ENCODE data around the gene PAM.

PAM gene

GRCh38 chr5:102754767-102755431 is at the start of gene PAM:
Gene PAM (plus strand): TSS chr5:102755305. CDS start chr5:102866196, 110,891 bp downstream.
- Mint-ChIP-seq H3K4me3 (peak within 1 kb of the TSS; percentile 98), H3K36me3 (no peaks in the 10 kb centered on the region), H3K4me1 (peaks cover 28% of the 10 kb centered on the region), H3K27me3 (peaks cover 33% of the 10 kb centered on the region), H3K9me3 (no peaks in the 10 kb centered on the region), H3K27ac (peak within 1 kb of the TSS; percentile 86)
- peak; percentile 89 for ATAC-seq

DNA sequence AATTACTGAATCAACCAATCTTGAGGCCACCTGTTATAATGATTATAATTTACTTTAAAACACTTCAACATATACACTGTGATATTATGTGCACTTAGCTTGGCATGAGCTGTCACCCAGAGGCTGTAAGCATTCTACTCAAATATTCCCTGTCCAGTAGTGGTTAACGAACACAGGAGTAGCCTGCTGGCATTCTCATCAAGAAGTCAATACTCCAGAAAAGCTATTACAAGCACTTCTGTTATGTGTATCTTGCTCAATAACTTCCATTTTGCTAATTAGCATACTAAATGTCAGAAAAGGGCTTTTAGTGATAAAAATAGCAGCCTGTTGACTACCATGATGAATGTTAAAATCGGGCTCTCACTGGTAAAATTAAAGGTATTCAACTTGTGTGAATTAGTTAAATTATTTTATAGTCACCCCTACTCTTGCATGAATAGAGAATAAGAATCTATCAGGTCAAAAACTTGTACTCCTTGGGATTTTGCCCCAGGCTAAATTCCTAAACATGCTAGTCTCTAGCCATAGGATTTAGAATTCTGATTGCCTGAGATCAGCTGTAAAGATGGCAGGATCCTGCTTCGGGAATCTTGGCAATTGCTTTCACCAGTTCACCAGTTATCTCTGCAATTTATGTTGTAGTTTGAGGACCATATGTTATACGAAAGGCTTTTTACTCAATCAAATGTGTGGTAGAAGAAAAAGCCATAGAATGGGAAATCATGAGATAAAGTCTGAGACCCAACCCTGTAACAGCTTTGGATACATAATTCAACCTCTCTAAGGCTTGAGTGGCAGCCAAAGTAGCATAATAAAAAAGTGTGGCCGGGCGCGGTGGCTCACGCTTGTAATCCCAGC is 43.4 kb upstream of the PAM start:
- H3K4me1 Mint-ChIP-seq, result no peaks in the 10 kb centered on the region
- no peak overlapping the region for H3K4me3 Mint-ChIP-seq
- no peak overlapping the region for H3K27ac Mint-ChIP-seq
- peaks cover 10% of the 10 kb centered on the region for H3K9me3 Mint-ChIP-seq
- H3K27me3 Mint-ChIP-seq, result no peaks in the 10 kb centered on the region
- no peaks in the 10 kb centered on the region for H3K36me3 Mint-ChIP-seq
- ATAC-seq, result no peak

- no peaks in the 10 kb centered on the region for H3K27me3 Mint-ChIP-seq
- ATAC-seq, result no peak
- H3K4me3 Mint-ChIP-seq, result no peak overlapping the region
- H3K36me3 Mint-ChIP-seq, result no peaks in the 10 kb centered on the region
- no peaks in the 10 kb centered on the region for H3K4me1 Mint-ChIP-seq
- H3K27ac Mint-ChIP-seq, result no peak overlapping the region
- H3K9me3 Mint-ChIP-seq, result peaks cover 10% of the 10 kb centered on the region
Observed at GRCh38 chr5:102713278-102713677, 41.8 kb upstream of the PAM start.

DNA sequence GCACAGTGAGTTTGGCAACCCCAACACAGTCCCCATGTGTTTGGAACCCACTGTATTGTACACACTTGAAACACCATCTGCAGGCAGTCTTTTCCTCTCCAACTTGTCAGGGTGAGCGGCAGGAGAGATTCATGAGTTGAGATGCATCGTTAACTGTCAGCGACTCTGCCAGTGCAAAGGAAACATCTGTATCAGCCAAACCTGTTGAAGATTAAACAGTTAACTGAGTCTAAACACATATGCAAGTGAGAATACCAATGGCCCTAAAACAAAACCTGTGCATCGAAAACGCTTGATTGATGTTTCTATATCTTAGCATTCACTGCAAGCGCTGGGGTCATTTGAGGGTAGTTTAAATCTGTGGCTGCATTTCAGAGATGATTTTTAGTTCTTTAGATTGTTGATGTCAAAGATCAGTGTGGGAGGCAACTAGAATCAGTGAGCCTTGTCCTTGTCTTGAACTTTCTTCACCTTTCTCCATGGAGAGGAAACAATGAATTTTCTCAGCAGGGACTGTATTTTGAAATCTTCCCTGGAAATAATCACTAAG is 41.3 kb upstream of the PAM start:
- H3K4me1 Mint-ChIP-seq, result no peaks in the 10 kb centered on the region
- H3K27me3 Mint-ChIP-seq, result no peaks in the 10 kb centered on the region
- no peak for ATAC-seq
- no peak overlapping the region for H3K27ac Mint-ChIP-seq
- H3K4me3 Mint-ChIP-seq, result no peak overlapping the region
- peaks cover 8% of the 10 kb centered on the region for H3K9me3 Mint-ChIP-seq
- no peaks in the 10 kb centered on the region for H3K36me3 Mint-ChIP-seq

GRCh38 chr5:102715082-102715807 is 39.9 kb upstream of the PAM start:
- Mint-ChIP-seq H3K4me3 (no peak overlapping the region), H3K4me1 (no peaks in the 10 kb centered on the region), H3K27ac (no peak overlapping the region), H3K9me3 (no peaks in the 10 kb centered on the region), H3K27me3 (no peaks in the 10 kb centered on the region), H3K36me3 (no peaks in the 10 kb centered on the region)
- ATAC-seq, result no peak

DNA sequence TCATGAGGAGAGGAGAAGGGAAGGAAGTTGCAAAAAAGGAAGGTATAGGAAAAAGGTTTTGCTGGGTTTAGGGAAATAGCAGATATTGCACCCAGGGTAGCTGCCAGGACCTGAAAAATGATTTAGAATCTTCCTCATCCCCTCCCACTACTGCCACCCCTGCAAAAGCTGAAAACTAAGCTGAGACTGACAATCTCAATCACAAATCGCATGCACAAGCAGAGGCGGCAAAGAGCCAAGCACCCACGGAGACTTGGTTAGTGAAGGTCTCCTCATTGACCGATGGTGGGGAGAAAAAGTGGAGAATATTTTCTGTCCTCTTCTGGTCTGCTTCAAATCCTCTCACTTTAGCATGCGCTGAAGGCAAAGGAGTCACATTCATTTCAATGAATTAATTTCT is 39.1 kb upstream of the PAM start:
- Mint-ChIP-seq H3K4me1 (no peaks in the 10 kb centered on the region), H3K27me3 (no peaks in the 10 kb centered on the region), H3K27ac (no peak overlapping the region), H3K9me3 (no peaks in the 10 kb centered on the region), H3K4me3 (no peak overlapping the region), H3K36me3 (no peaks in the 10 kb centered on the region)
- no peak for ATAC-seq

DNA sequence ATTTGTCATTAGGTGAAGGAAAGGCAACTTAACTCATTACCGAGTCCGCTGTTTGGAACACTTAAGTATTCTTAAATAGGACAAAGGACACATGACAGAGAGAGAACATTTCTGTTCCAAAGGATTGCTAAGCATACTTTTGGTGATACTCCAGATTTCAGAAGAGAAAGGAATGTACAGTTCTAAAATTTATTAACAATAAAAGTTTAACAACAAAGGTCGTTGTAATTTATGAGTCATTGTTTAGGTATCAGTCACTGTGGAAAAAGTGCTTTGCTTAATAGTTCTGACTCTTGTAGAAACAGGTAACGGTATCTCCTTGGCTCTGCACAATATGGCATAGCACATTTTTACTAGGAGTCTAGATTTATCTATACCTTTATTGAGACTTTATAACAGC is 36.3 kb upstream of the PAM start:
- Mint-ChIP-seq H3K27ac (no peak overlapping the region), H3K36me3 (no peaks in the 10 kb centered on the region), H3K9me3 (peaks cover 3% of the 10 kb centered on the region), H3K27me3 (peaks cover 22% of the 10 kb centered on the region), H3K4me1 (no peaks in the 10 kb centered on the region), H3K4me3 (no peak overlapping the region)
- ATAC-seq, result no peak

- Mint-ChIP-seq H3K27me3 (peaks cover 22% of the 10 kb centered on the region), H3K9me3 (peaks cover 3% of the 10 kb centered on the region), H3K36me3 (no peaks in the 10 kb centered on the region), H3K4me1 (no peaks in the 10 kb centered on the region), H3K27ac (no peak overlapping the region), H3K4me3 (no peak overlapping the region)
- no peak for ATAC-seq
Observed at GRCh38 chr5:102719886-102720285, 35.2 kb upstream of the PAM start.

- no peak overlapping the region for H3K4me3 Mint-ChIP-seq
- H3K4me1 Mint-ChIP-seq, result no peaks in the 10 kb centered on the region
- H3K9me3 Mint-ChIP-seq, result peaks cover 3% of the 10 kb centered on the region
Observed at GRCh38 chr5:102720969-102721368, 34.1 kb upstream of the PAM start.

GRCh38 chr5:102722931-102723330 is 32.2 kb upstream of the PAM start:
- Mint-ChIP-seq H3K27ac (no peak overlapping the region), H3K9me3 (peaks cover 4% of the 10 kb centered on the region), H3K4me1 (no peaks in the 10 kb centered on the region), H3K27me3 (peaks cover 22% of the 10 kb centered on the region), H3K4me3 (no peak overlapping the region), H3K36me3 (no peaks in the 10 kb centered on the region)
- ATAC-seq, result no peak

More at GRCh38 chr5:102720969-102721368, 34.1 kb upstream of the PAM start:
- Mint-ChIP-seq H3K27me3 (peaks cover 22% of the 10 kb centered on the region), H3K27ac (no peak overlapping the region), H3K36me3 (no peaks in the 10 kb centered on the region)
- ATAC-seq, result no peak

DNA sequence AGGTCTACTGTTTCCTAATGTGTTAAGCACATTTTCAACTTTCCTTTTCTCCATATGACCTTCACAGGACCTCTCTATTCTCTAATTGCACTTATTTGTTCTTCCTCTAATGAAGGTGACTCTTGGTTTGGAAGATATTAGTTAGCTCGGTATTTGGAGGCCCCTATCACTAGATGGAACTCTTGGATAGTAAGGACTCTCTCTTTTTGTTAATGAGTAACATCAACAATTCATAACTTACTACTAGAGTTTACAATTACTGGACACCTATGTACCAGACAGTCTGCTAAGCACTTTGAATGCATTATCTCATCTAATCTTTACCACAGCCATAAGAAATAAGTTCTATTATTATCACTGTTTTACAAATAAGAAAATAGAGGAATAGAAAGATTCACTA is 23.4 kb upstream of the PAM start:
- peaks cover 3% of the 10 kb centered on the region for H3K9me3 Mint-ChIP-seq
- no peaks in the 10 kb centered on the region for H3K4me1 Mint-ChIP-seq
- H3K4me3 Mint-ChIP-seq, result no peak overlapping the region
- peaks cover under 1% of the 10 kb centered on the region for H3K27me3 Mint-ChIP-seq
- ATAC-seq, result no peak
- no peaks in the 10 kb centered on the region for H3K36me3 Mint-ChIP-seq
- H3K27ac Mint-ChIP-seq, result no peak overlapping the region

GRCh38 chr5:102733534-102733933 is 21.6 kb upstream of the PAM start:
- H3K4me1 Mint-ChIP-seq, result no peaks in the 10 kb centered on the region
- H3K36me3 Mint-ChIP-seq, result no peaks in the 10 kb centered on the region
- no peak for ATAC-seq

DNA sequence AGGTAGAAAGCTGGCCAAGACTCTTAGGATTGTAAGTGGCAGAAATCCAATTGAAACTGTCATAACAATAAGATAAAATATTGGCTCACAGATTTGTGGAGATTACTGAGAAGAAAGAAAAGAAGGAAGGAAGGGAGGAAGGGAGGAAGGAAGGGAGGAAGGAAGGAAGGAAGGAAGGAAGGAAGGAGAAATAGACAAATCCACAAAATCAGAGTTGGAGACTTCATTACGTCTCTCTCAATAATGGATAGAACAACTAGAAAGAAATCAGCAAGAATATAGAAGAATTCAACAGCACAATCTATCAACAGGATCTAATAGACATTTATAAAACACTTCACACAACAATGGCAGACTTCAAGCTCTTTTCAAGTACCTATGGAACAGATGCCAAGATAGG is 17.9 kb upstream of the PAM start:
- Mint-ChIP-seq H3K36me3 (no peaks in the 10 kb centered on the region), H3K27ac (no peak overlapping the region), H3K4me1 (no peaks in the 10 kb centered on the region), H3K9me3 (no peaks in the 10 kb centered on the region), H3K27me3 (peaks cover 12% of the 10 kb centered on the region), H3K4me3 (no peak overlapping the region)
- ATAC-seq, result no peak

More at GRCh38 chr5:102733534-102733933, 21.6 kb upstream of the PAM start:
- Mint-ChIP-seq H3K27ac (no peak overlapping the region), H3K27me3 (peaks cover 12% of the 10 kb centered on the region), H3K9me3 (no peaks in the 10 kb centered on the region), H3K4me3 (no peak overlapping the region)

DNA sequence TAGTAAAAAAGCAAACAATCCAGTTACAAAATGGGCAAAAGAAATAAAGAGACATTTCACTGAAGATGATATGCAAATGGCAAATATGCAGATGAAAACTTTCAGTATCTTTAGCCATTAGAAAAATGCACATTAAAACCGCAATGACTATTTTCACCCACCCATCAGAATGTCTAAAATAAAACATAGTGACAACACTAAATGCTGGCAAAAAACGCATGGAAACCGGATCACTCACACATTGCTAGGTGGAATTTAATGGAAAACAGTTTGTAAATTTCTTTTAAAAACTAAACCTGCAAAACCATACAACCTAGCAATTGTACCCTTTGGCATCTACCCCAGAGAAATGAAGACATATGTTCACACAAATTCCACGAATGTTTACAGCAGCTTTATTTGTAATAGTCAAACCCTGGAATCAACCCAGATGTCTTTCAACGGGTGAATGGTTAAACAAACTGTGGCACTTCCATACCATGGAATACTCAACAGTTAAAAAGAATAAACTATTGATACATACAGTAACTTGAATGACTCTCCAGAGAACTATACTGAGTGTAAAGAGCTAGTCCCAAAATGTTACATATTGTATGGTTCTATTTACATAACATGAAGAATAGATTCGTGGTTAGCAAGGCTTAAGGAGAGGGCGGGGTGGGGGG is 17.2 kb upstream of the PAM start:
- ATAC-seq, result no peak
- H3K27ac Mint-ChIP-seq, result no peak overlapping the region
- H3K4me1 Mint-ChIP-seq, result no peaks in the 10 kb centered on the region
- no peaks in the 10 kb centered on the region for H3K9me3 Mint-ChIP-seq
- peaks cover 12% of the 10 kb centered on the region for H3K27me3 Mint-ChIP-seq
- H3K36me3 Mint-ChIP-seq, result no peaks in the 10 kb centered on the region
- no peak overlapping the region for H3K4me3 Mint-ChIP-seq

GRCh38 chr5:102740515-102740914 is 14.6 kb upstream of the PAM start:
- Mint-ChIP-seq H3K4me3 (no peak overlapping the region), H3K36me3 (no peaks in the 10 kb centered on the region), H3K9me3 (no peaks in the 10 kb centered on the region), H3K27ac (no peak overlapping the region), H3K27me3 (peaks cover 12% of the 10 kb centered on the region), H3K4me1 (no peaks in the 10 kb centered on the region)
- ATAC-seq, result no peak
